Loucy (cell line): Measurements from ENCODE around the gene LARP4B.

ENCODE experiments used
- H2AFZ ChIP-seq: fragments of 200-600 bp; sonication (generic); 2 replicates; pipeline ENCODE4 v1.6.0; 2016; ENCODE audit warnings: antibody characterized with exemption, mild to moderate bottlenecking, low read length, moderate library complexity
- H3F3A ChIP-seq: fragments of 200-600 bp; 2 replicates; pipeline ENCODE4 v1.6.0; 2016; ENCODE audit warnings: antibody characterized with exemption, low read depth, mild to moderate bottlenecking
- H3K27me3 ChIP-seq: fragments of 200-600 bp; sonication (generic); 2 replicates; pipeline ENCODE4 v1.6.1; 2014; ENCODE audit warnings: low read length, mild to moderate bottlenecking; ENCODE audit not compliant: insufficient read depth, poor library complexity, severe bottlenecking
- H3K36me3 ChIP-seq: fragments of 200-600 bp; sonication (generic); 2 replicates; pipeline ENCODE4 v1.6.1; 2016; ENCODE audit warnings: low read length; ENCODE audit not compliant: insufficient read depth
- H3K4me1 ChIP-seq: fragments of 200-600 bp; sonication (generic); 2 replicates; pipeline ENCODE4 v1.5.1; 2014; ENCODE audit warnings: low read length, mild to moderate bottlenecking; ENCODE audit not compliant: insufficient read depth, poor library complexity, severe bottlenecking
- H3K4me2 ChIP-seq: fragments of 200-600 bp; sonication (generic); 2 replicates; pipeline ENCODE4 v1.6.0; 2014; ENCODE audit warnings: antibody characterized with exemption, low read length, low read depth, mild to moderate bottlenecking; ENCODE audit not compliant: poor library complexity, severe bottlenecking
- H3K4me3 ChIP-seq: fragments of 200-600 bp; sonication (generic); 2 replicates; pipeline ENCODE4 v1.5.1; 2014; ENCODE audit warnings: low read length, mild to moderate bottlenecking, mixed read lengths; ENCODE audit not compliant: poor library complexity, severe bottlenecking
- H3K79me2 ChIP-seq: fragments of 200-600 bp; sonication (generic); 2 replicates; pipeline ENCODE4 v1.6.1; 2014; ENCODE audit warnings: low read length; ENCODE audit not compliant: insufficient read depth
- H3K9ac ChIP-seq: fragments of 200-600 bp; sonication (generic); 2 replicates; pipeline ENCODE4 v1.6.0; 2014; ENCODE audit warnings: mild to moderate bottlenecking, low read depth, low read length, moderate library complexity; ENCODE audit not compliant: poor library complexity, severe bottlenecking
- H3K9me2 ChIP-seq: fragments of 200-600 bp; sonication (generic); replicated peaks from 2 replicates; pipeline ENCODE4 v1.6.1; 2016; ENCODE audit warnings: low read depth, low read length, mixed read lengths
- H3K9me3 ChIP-seq: fragments of 200-600 bp; sonication (generic); 2 replicates; pipeline ENCODE4 v1.6.1; 2014; ENCODE audit warnings: mild to moderate bottlenecking, antibody characterized with exemption, low read length, low read depth; ENCODE audit not compliant: insufficient read depth
- H4K20me1 ChIP-seq: fragments of 200-600 bp; sonication (generic); 2 replicates; pipeline ENCODE4 v1.6.0; 2014; ENCODE audit warnings: antibody characterized with exemption, low read length, mild to moderate bottlenecking; ENCODE audit not compliant: insufficient read depth, poor library complexity, severe bottlenecking
- CTCF ChIP-seq: fragments of 200-600 bp; sonication (generic); conservative IDR thresholded peaks from 2 replicates; pipeline ENCODE4 v1.5.1; 2014; ENCODE audit warnings: mild to moderate bottlenecking, antibody characterized with exemption, low read length
- EZH2phosphoT487 ChIP-seq: fragments of 200-600 bp; IDR thresholded peaks from 2 replicates; pipeline ENCODE4 v1.6.1; 2018; ENCODE audit warnings: antibody characterized with exemption, mild to moderate bottlenecking, moderate library complexity, borderline replicate concordance

Gene LARP4B

GRCh38 chr10:963655-964054 is 32.1 kb upstream of the LARP4B start:
- no peak overlapping the region for H2AFZ ChIP-seq
- no peaks in the 10 kb centered on the region for H3K9me3 ChIP-seq
- no peaks in the 10 kb centered on the region for H3K27me3 ChIP-seq
- H3K9me2 ChIP-seq: no peaks in the 10 kb centered on the region
- H3F3A ChIP-seq: no peaks in the 10 kb centered on the region
- no peak overlapping the region for H3K4me2 ChIP-seq
- no peak overlapping the region for H3K9ac ChIP-seq
- H4K20me1 ChIP-seq: no peaks in the 10 kb centered on the region
- no peaks in the 10 kb centered on the region for H3K4me1 ChIP-seq
- H3K4me3 ChIP-seq: no peak overlapping the region
- TF ChIP-seq EZH2phosphoT487 (no peak), CTCF (no peak)
- no peaks in the 10 kb centered on the region for H3K36me3 ChIP-seq
- H3K79me2 ChIP-seq: no peaks in the 10 kb centered on the region

DNA sequence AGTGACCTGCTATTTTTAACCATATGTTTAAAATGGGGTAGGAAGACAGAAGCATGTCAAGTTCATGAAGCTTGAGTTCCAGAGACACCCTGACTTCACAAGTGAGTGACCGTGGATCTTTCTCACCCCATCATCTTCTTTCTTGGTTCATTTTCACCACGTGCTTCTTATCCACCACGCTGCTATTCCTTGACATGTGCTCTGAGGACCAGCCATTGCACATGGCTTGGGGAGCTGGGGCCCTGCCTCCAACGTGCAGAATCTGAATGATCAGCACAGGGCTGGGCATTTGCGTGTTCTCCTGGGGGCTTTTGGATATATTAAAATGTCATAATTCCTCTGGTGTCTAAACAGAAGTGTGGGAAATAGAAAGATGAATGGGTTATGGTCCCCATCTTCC is 31.7 kb upstream of the LARP4B start:
- Histone ChIP-seq H3K4me2 (no peak overlapping the region), H2AFZ (no peak overlapping the region), H3K4me3 (no peak overlapping the region), H3K9ac (no peak overlapping the region), H3K9me3 (no peaks in the 10 kb centered on the region), H3K4me1 (no peaks in the 10 kb centered on the region), H3F3A (no peaks in the 10 kb centered on the region), H3K36me3 (no peaks in the 10 kb centered on the region), H4K20me1 (no peaks in the 10 kb centered on the region), H3K9me2 (no peaks in the 10 kb centered on the region), H3K27me3 (no peaks in the 10 kb centered on the region), H3K79me2 (no peaks in the 10 kb centered on the region)
- TF ChIP-seq EZH2phosphoT487 (no peak), CTCF (no peak)

- TF ChIP-seq CTCF: no peak
- no peak for TF ChIP-seq EZH2phosphoT487
- Histone ChIP-seq H3K9ac (no peak overlapping the region), H3K27me3 (no peaks in the 10 kb centered on the region), H3K9me3 (no peaks in the 10 kb centered on the region), H2AFZ (no peak overlapping the region), H3F3A (no peaks in the 10 kb centered on the region), H3K4me3 (no peak overlapping the region), H3K4me2 (no peak overlapping the region), H3K79me2 (no peaks in the 10 kb centered on the region), H3K4me1 (no peaks in the 10 kb centered on the region), H3K9me2 (no peaks in the 10 kb centered on the region), H4K20me1 (no peaks in the 10 kb centered on the region), H3K36me3 (no peaks in the 10 kb centered on the region)
Measured at GRCh38 chr10:962342-962741, 30.8 kb upstream of the LARP4B start.
